Measurements from ENCODE around the gene PKP2. TPM values are rescaled to one million over a fixed set of nuclear protein-coding genes. Genes with fewer than 3 reads are reported as not detected.

The PKP2 gene
- total and polyA plus RNA-seq, 9 of the 15 experiments (the other 6 are each of a cell fraction or from before 2014, with no cell fraction given), result 1.6 to 4.2 (median 2.8) TPM

DNA sequence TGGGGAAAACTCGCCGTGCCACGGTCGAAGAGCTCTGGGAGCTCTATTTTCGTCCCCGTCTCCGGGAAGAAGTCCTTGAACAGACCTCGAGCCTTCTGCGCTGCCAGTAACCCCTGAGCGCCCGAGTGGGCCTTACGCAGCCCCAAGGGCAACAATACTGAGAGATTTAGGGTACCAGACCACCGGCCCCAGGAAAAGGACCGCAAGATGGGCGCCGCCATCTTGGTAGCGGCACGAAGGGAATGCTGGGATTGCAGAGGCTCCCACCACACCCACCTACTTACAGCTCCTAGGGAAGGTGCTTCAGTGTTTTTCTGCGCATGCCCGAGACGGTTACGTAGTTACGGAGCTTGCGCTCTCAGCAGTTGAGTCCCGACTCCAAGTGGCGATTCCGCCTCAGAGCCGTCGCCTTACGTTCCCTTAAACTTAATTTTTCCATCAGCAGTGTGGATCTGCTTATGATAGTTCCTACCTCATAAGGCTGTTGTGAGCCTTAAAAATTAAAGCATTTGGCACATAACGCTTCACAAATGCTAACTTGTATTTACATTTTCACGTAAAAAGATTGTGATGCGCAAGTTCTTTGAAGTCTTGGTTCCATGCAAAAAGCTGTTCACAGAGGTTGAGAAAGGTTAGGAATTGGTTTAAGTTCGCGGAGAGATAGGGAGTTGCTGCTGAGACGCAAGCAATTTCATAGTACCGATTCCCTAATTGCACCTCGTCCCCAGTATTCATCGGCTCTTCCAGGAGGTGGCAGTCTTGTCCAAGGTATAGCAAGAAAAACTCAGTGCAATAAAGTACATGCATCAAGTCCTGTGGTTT lies 140.7 kb downstream of the PKP2 start, which contains the start of gene YARS2 (continued):
- TF ChIP-seq STAG1 (CRISPR knock-in tag; IDR thresholded peaks at IDR 0.05; ENCODE audit: borderline replicate concordance), result peak; percentile 85; the same call in 1 of the 2 replicates
- no peak for TF ChIP-seq ZFP30 (CRISPR knock-in tag; IDR thresholded peaks at IDR 0.05; ENCODE audit: borderline replicate concordance)
- no peak for TF ChIP-seq SPI1 (IDR thresholded peaks at IDR 0.05; ENCODE audit: borderline replicate concordance, low read depth, low read length)
- TF ChIP-seq KAT8 (IDR thresholded peaks at IDR 0.05; ENCODE audit: low read depth), result no peak
- no peak for TF ChIP-seq SMARCB1 (IDR thresholded peaks at IDR 0.05; ENCODE audit: insufficient read length, low read depth)
- TF ChIP-seq MLX (CRISPR knock-in tag; conservative IDR thresholded peaks at IDR 0.05), result no peak
- TF ChIP-seq ZNF766 (CRISPR knock-in tag; conservative IDR thresholded peaks at IDR 0.05), result 0 out of 2 replicates have a peak, but pooled peaks have one; percentile 27
- peak; percentile 58 for TF ChIP-seq HCFC1 (IDR thresholded peaks at IDR 0.05; ENCODE audit: low read depth, low read length)
- TF ChIP-seq ZNF57 (CRISPR knock-in tag; IDR thresholded peaks at IDR 0.05), result no peak
- no peak for TF ChIP-seq SNRNP70 (optimal IDR thresholded peaks at IDR 0.05; ENCODE audit: low read depth, low read length)
- TF ChIP-seq, protein P1, sequence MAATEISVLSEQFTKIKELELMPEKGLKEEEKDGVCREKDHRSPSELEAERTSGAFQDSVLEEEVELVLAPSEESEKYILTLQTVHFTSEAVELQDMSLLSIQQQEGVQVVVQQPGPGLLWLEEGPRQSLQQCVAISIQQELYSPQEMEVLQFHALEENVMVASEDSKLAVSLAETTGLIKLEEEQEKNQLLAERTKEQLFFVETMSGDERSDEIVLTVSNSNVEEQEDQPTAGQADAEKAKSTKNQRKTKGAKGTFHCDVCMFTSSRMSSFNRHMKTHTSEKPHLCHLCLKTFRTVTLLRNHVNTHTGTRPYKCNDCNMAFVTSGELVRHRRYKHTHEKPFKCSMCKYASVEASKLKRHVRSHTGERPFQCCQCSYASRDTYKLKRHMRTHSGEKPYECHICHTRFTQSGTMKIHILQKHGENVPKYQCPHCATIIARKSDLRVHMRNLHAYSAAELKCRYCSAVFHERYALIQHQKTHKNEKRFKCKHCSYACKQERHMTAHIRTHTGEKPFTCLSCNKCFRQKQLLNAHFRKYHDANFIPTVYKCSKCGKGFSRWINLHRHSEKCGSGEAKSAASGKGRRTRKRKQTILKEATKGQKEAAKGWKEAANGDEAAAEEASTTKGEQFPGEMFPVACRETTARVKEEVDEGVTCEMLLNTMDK (IDR thresholded peaks at IDR 0.05; ENCODE audit: borderline replicate concordance, insufficient read depth, low read depth, low read length, poor library complexity, severe bottlenecking), result no peak
- no peak for TF ChIP-seq ZNF282 (CRISPR knock-in tag; IDR thresholded peaks at IDR 0.05)
- TF ChIP-seq HDGF (IDR thresholded peaks at IDR 0.05), result no peak
- no peak for TF ChIP-seq ZKSCAN8 (CRISPR knock-in tag; IDR thresholded peaks at IDR 0.05)
- peak in 1 of 2 experiments; percentile 48; a peak in 1 of 4 replicates for TF ChIP-seq KDM4B (IDR thresholded peaks at IDR 0.05; ENCODE audit: borderline replicate concordance in 2 of 2, low read depth in 1 of 2)
- TF ChIP-seq CTBP1 (IDR thresholded peaks at IDR 0.05; ENCODE audit: borderline replicate concordance), result no peak; the same call in 1 of the 2 replicates
- no peak; the same call in 1 of the 2 replicates for TF ChIP-seq ARID4B (CRISPR knock-in tag; IDR thresholded peaks at IDR 0.05)
- TF ChIP-seq CHCHD3 (CRISPR knock-in tag; IDR thresholded peaks at IDR 0.05), result no peak
- 0 out of 2 replicates have a peak, but pooled peaks have one; percentile 11 for TF ChIP-seq MYC (IDR thresholded peaks at IDR 0.05; ENCODE audit: low read depth, low read length)
- peak; percentile 70; the same call in 1 of the 2 replicates for TF ChIP-seq MYC (CRISPR knock-in tag; IDR thresholded peaks at IDR 0.05; ENCODE audit: borderline replicate concordance, low read depth)
- TF ChIP-seq CBFB (CRISPR knock-in tag; IDR thresholded peaks at IDR 0.05), result no peak
